Liver (tissue), 9 donors: ENCODE measurements around the gene PTPRD. TPM values are rescaled to one million over a fixed set of nuclear protein-coding genes. Genes with fewer than 3 reads are reported as not detected.

ENCODE experiments used
- DNase-seq: peaks from one replicate; pipeline ENCODE4 v3.0.0-alpha.2; 2017; ENCODE audit warnings: low spot score
- H3K27ac ChIP-seq, 2 donors: one replicate each; pipeline ENCODE4 v1.7.0; 2013; ENCODE audit warnings: inconsistent platforms in 2 of 2, low read length in 2 of 2, control low read depth in 1 of 2, low read depth in 1 of 2, mild to moderate bottlenecking in 1 of 2
- H3K27me3 ChIP-seq, 4 donors: one replicate each; pipeline versions ENCODE4 v1.6.1 to v1.7.0; 2013; ENCODE audit warnings: low read length in 3 of 4, inconsistent platforms in 1 of 4, mild to moderate bottlenecking in 1 of 4, moderate library complexity in 1 of 4; ENCODE audit not compliant: control insufficient read depth in 4 of 4, insufficient read depth in 4 of 4
- H3K36me3 ChIP-seq, 4 donors: one replicate each; pipeline versions ENCODE4 v1.6.1 to v1.7.0; 2013; ENCODE audit warnings: low read length in 3 of 4, mild to moderate bottlenecking in 3 of 4, low read depth in 1 of 4, moderate library complexity in 1 of 4; ENCODE audit not compliant: control insufficient read depth in 4 of 4, insufficient read depth in 3 of 4
- H3K4me1 ChIP-seq, 4 donors: one replicate each; pipeline versions ENCODE4 v1.6.1 to v1.7.0; 2013; ENCODE audit warnings: low read length in 3 of 4, mild to moderate bottlenecking in 3 of 4, moderate library complexity in 1 of 4; ENCODE audit not compliant: control insufficient read depth in 4 of 4, insufficient read depth in 4 of 4
- H3K4me3 ChIP-seq, 3 donors: one replicate each; pipeline versions ENCODE4 v1.6.1 to v1.7.0; 2013; ENCODE audit warnings: low read length in 3 of 3, control low read depth in 1 of 3, low read depth in 1 of 3, mild to moderate bottlenecking in 1 of 3
- H3K9ac ChIP-seq, 2 donors: one replicate each; pipeline ENCODE4 v1.7.0; 2013; ENCODE audit warnings: low read length in 2 of 2, mild to moderate bottlenecking in 2 of 2, moderate library complexity in 2 of 2, control low read depth in 1 of 2, low read depth in 1 of 2
- H3K9me3 ChIP-seq, 4 donors: one replicate each; pipeline versions ENCODE4 v1.6.1 to v1.7.0; 2013; ENCODE audit warnings: low read length in 3 of 4; ENCODE audit not compliant: control insufficient read depth in 4 of 4
- CTCF ChIP-seq: fragments of 150-350 bp; IDR thresholded peaks from 2 replicates; pipeline ENCODE4 v1.5.1; 2017; ENCODE audit warnings: improper control_type of control experiment, low read depth, low read length; ENCODE audit not compliant: missing input control
- EGR1 ChIP-seq, 2 donors: IDR thresholded peaks; 2 replicates each; pipeline ENCODE4 v1.6.1; 2016 to 2018; ENCODE audit warnings: antibody characterized with exemption in 2 of 2, low read depth in 2 of 2
- FOXA1 ChIP-seq: IDR thresholded peaks from 2 replicates; pipeline ENCODE4 v1.6.1; 2016; ENCODE audit warnings: antibody characterized with exemption
- FOXA2 ChIP-seq: IDR thresholded peaks from 2 replicates; pipeline ENCODE4 v1.6.1; 2016; ENCODE audit warnings: antibody characterized with exemption
- GABPA ChIP-seq, 2 donors: IDR thresholded peaks in 1 of 2; conservative IDR thresholded peaks in 1 of 2; 2 replicates each; pipeline ENCODE4 v1.6.1; 2016; ENCODE audit warnings: antibody characterized with exemption in 2 of 2, mild to moderate bottlenecking in 1 of 2, moderate library complexity in 1 of 2
- HNF4A ChIP-seq, 2 donors: conservative IDR thresholded peaks; 2 replicates each; pipeline ENCODE4 v1.6.1; 2016; ENCODE audit warnings: antibody characterized with exemption in 2 of 2, mild to moderate bottlenecking in 2 of 2
- HNF4G ChIP-seq: IDR thresholded peaks from 2 replicates; pipeline ENCODE4 v1.6.1; 2016; ENCODE audit warnings: antibody characterized with exemption
- JUND ChIP-seq, 2 donors: IDR thresholded peaks; 2 replicates each; pipeline ENCODE4 v1.6.1; 2016; ENCODE audit warnings: antibody characterized with exemption in 2 of 2
- NR2F2 ChIP-seq: IDR thresholded peaks from 2 replicates; pipeline ENCODE4 v1.6.1; 2016; ENCODE audit warnings: antibody characterized with exemption
- RAD21 ChIP-seq, 2 donors: IDR thresholded peaks; 2 replicates each; pipeline ENCODE4 v1.6.1; 2016; ENCODE audit warnings: antibody characterized with exemption in 2 of 2, mild to moderate bottlenecking in 2 of 2
- RXRA ChIP-seq, 2 donors: IDR thresholded peaks; 2 replicates each; pipeline ENCODE4 v1.6.1; 2017 to 2018; ENCODE audit warnings: antibody characterized with exemption in 2 of 2, mild to moderate bottlenecking in 1 of 2
- SP1 ChIP-seq: IDR thresholded peaks from 2 replicates; pipeline ENCODE4 v1.6.1; 2018; ENCODE audit warnings: antibody characterized with exemption, mild to moderate bottlenecking
- TAF1 ChIP-seq: conservative IDR thresholded peaks from 2 replicates; pipeline ENCODE4 v1.6.1; 2016; ENCODE audit warnings: antibody characterized with exemption, mild to moderate bottlenecking
- ZBTB33 ChIP-seq: IDR thresholded peaks from 2 replicates; pipeline ENCODE4 v1.6.1; 2016; ENCODE audit warnings: antibody characterized with exemption
- WGBS: extraction: QIAGEN DNeasy Blood & Tissue Kit; methylation state at CpG from one replicate; pipeline ENCODE4 v1.1.7; 2013; 5-methylcytosine and 5-hydroxymethylcytosine counted together
- polyA plus RNA-seq, 2 donors: library from polyadenylated mRNA; stranded (reverse) in 1 of 2; unstranded in 1 of 2; fragments of 200-250 nt in 1 of 2; fragments of >200 nt in 1 of 2; fragmentation: Nextera tagmentation in 1 of 2; extraction: Ambion mirVana in 1 of 2; gene quantifications; one replicate each; pipeline versions ENCODE4 v1.2.1 to v1.2.3, GENCODE V29; 2013 to 2015
- total RNA-seq, 2 donors: library from RNA; depleted of rRNA; stranded (reverse); fragments of >200 nt; gene quantifications; one replicate each; pipeline ENCODE4 v1.2.3, GENCODE V29; 2014
- donor health status: healthy.
- donor health status: healthy.
- donor health status: healthy.
- donor health status: healthy.
- donor health status: healthy.

The PTPRD gene
- total and polyA plus RNA-seq, 4 donors: 0.78 to 34.2 (median 4.7) TPM

- Histone ChIP-seq H3K4me3 (no peak overlapping the region), H3K36me3 (no peaks in the 10 kb centered on the region), H3K9me3 (no peaks in the 10 kb centered on the region), H3K27me3 (no peaks in the 10 kb centered on the region), H3K27ac (no peak overlapping the region), H3K4me1 (peaks cover 0 to 4% (median 2%) of the 10 kb centered on the region in 4 donors), H3K9ac (no peak overlapping the region)
- 93% methylated on average over 1 of the region's 1 CpG for WGBS
- TF ChIP-seq FOXA1: no peak
- no peak for TF ChIP-seq ZBTB33
- no peak for TF ChIP-seq HNF4A (conservative IDR thresholded peaks at IDR 0.05)
- no peak for TF ChIP-seq CTCF
- no peak for TF ChIP-seq HNF4G
- no peak for TF ChIP-seq JUND (IDR thresholded peaks at IDR 0.05)
- TF ChIP-seq RAD21 (IDR thresholded peaks at IDR 0.05): no peak
- TF ChIP-seq RXRA (IDR thresholded peaks at IDR 0.05): no peak
- no peak for TF ChIP-seq SP1
- TF ChIP-seq EGR1 (IDR thresholded peaks at IDR 0.05; ENCODE audit: low read depth in 2 of 2): no peak
- no peak for TF ChIP-seq NR2F2
- no peak for DNase-seq
Measured at GRCh38 chr9:8668751-8669150, 1944.1 kb downstream of the PTPRD start.

- Histone ChIP-seq H3K27me3 (no peaks in the 10 kb centered on the region), H3K9me3 (no peaks in the 10 kb centered on the region), H3K36me3 (no peaks in the 10 kb centered on the region), H3K27ac (no peak overlapping the region), H3K4me1 (peaks cover 0 to 2% (median 2%) of the 10 kb centered on the region in 4 donors), H3K9ac (no peak overlapping the region), H3K4me3 (no peak overlapping the region)
- WGBS: 93% methylated on average over 3 of the region's 3 CpGs
- TF ChIP-seq ZBTB33 (no peak), JUND (IDR thresholded peaks at IDR 0.05) (no peak), RXRA (IDR thresholded peaks at IDR 0.05) (no peak), CTCF (no peak), GABPA (IDR thresholded peaks at IDR 0.05 in 1 of 2, conservative IDR thresholded peaks at IDR 0.05 in 1 of 2) (no peak), TAF1 (no peak), FOXA2 (no peak), HNF4A (conservative IDR thresholded peaks at IDR 0.05) (no peak)
- DNase-seq: no peak
Measured at GRCh38 chr9:8668231-8668630, 1944.6 kb downstream of the PTPRD start.
